ENCODE results near the gene ADCY10. TPM values are rescaled to one million over a fixed set of nuclear protein-coding genes. Genes with fewer than 3 reads are reported as not detected.

ADCY10 gene
- total RNA-seq, 4 donors from 2014 or later: not detected

GRCh38 chr1:167791281-167792187, 122.4 kb downstream of the ADCY10 start:
- peaks cover 0 to 26% (median 0%) of the 10 kb centered on the region in 3 donors for H3K36me3 ChIP-seq
- no peaks in the 10 kb centered on the region for H3K27me3 ChIP-seq
- TF ChIP-seq POLR2A (IDR thresholded peaks at IDR 0.05): no peak
- no peak for TF ChIP-seq CTCF (IDR thresholded peaks at IDR 0.05)
- no peak for DNase-seq
- intact Hi-C loops (cut with DNase I): no loop called here
- H3K4me1 ChIP-seq: peaks cover 28 to 57% (median 41%) of the 10 kb centered on the region in 3 donors
- H3K27ac ChIP-seq: peak overlapping the region; percentile 40 to 79 (median 66)
- H3K9me3 ChIP-seq: no peaks in the 10 kb centered on the region
- 36 to 51% methylated on average over 4 to 5 of the region's 5 CpGs for WGBS, 2 donors
- H3K4me3 ChIP-seq: no peak overlapping the region

GRCh38 chr1:167790117-167790516, 123.8 kb downstream of the ADCY10 start:
- H3K4me3 ChIP-seq: no peak overlapping the region
- 36 to 57% methylated on average over 5 of the region's 5 CpGs for WGBS, 2 donors
- intact Hi-C loops (cut with DNase I): no loop called here
- peak overlapping the region; percentile 51 to 79 (median 74) for H3K27ac ChIP-seq
- no peak for TF ChIP-seq CTCF (IDR thresholded peaks at IDR 0.05)
- TF ChIP-seq POLR2A (IDR thresholded peaks at IDR 0.05): no peak
- no peaks in the 10 kb centered on the region for H3K9me3 ChIP-seq
- DNase-seq: no peak
- no peaks in the 10 kb centered on the region for H3K27me3 ChIP-seq
- H3K36me3 ChIP-seq: peaks cover 0 to 39% (median 0%) of the 10 kb centered on the region in 3 donors
- peaks cover 20 to 43% (median 27%) of the 10 kb centered on the region in 3 donors for H3K4me1 ChIP-seq

GRCh38 chr1:167789501-167789900, 124.4 kb downstream of the ADCY10 start:
- H3K27ac ChIP-seq: peak overlapping the region; percentile 51 to 79 (median 74)
- H3K4me1 ChIP-seq: peaks cover 20 to 38% (median 24%) of the 10 kb centered on the region in 3 donors
- TF ChIP-seq POLR2A (IDR thresholded peaks at IDR 0.05) (no peak), CTCF (IDR thresholded peaks at IDR 0.05) (no peak)
- H3K9me3 ChIP-seq: no peaks in the 10 kb centered on the region
- peaks cover 0 to 45% (median 0%) of the 10 kb centered on the region in 3 donors for H3K36me3 ChIP-seq
- no peak for DNase-seq
- no peaks in the 10 kb centered on the region for H3K27me3 ChIP-seq
- no peak overlapping the region for H3K4me3 ChIP-seq
- 22 to 60% methylated on average over 1 to 2 of the region's 3 CpGs for WGBS, 2 donors
- intact Hi-C loops (cut with DNase I): loop anchor here (10.0 kb wide), 1 partner anchor 65 kb away; the partner anchor contains the start of gene MPZL1

GRCh38 chr1:167786502-167786901, 127.4 kb downstream of the ADCY10 start:
- H3K4me3 ChIP-seq: no peak overlapping the region
- WGBS, 2 donors: 89% methylated on average over 5 of the region's 5 CpGs
- no peaks in the 10 kb centered on the region for H3K9me3 ChIP-seq
- no peak for DNase-seq
- intact Hi-C loops (cut with DNase I): loop anchor here (10.0 kb wide), 1 partner anchor 62 kb away; the partner anchor contains the start of gene MPZL1
- no peak overlapping the region for H3K27ac ChIP-seq
- H3K4me1 ChIP-seq: peaks cover 18 to 30% (median 23%) of the 10 kb centered on the region in 3 donors
- H3K27me3 ChIP-seq: no peaks in the 10 kb centered on the region
- TF ChIP-seq POLR2A (IDR thresholded peaks at IDR 0.05) (no peak), CTCF (IDR thresholded peaks at IDR 0.05) (no peak)
- H3K36me3 ChIP-seq: peaks cover 0 to 59% (median 0%) of the 10 kb centered on the region in 3 donors

Data from esophagus squamous epithelium (tissue), 5 donors.